SU-DHL-6 (cell line): ENCODE results near the gene TRAF2.

Source experiments
- H2AFZ ChIP-seq: fragments of 200-600 bp; sonication (generic); 2 replicates; pipeline ENCODE4 v1.6.1; 2014; ENCODE audit warnings: low read depth, mild to moderate bottlenecking, moderate library complexity, mixed read lengths, antibody characterized with exemption, low read length; ENCODE audit not compliant: severe bottlenecking
- H3F3A ChIP-seq: fragments of 200-600 bp; shearing (Covaris generic); 2 replicates; pipeline ENCODE4 v1.6.0; 2016; ENCODE audit warnings: antibody characterized with exemption, mild to moderate bottlenecking; ENCODE audit not compliant: insufficient read depth
- H3K27ac ChIP-seq: fragments of 200-600 bp; sonication (generic); 2 replicates; pipeline ENCODE4 v1.5.1; 2016; ENCODE audit warnings: low read depth, mild to moderate bottlenecking, low read length, moderate library complexity, mixed read lengths
- H3K27me3 ChIP-seq: fragments of 200-600 bp; sonication (generic), shearing (Covaris generic); 2 replicates; pipeline ENCODE4 v1.6.0; 2014; ENCODE audit warnings: mild to moderate bottlenecking, low read length
- H3K36me3 ChIP-seq: fragments of 200-600 bp; sonication (generic); 2 replicates; pipeline ENCODE4 v1.6.1; 2014; ENCODE audit warnings: mild to moderate bottlenecking, low read length, mixed read lengths
- H3K4me2 ChIP-seq: fragments of 300-600, 200-600 bp; shearing (Covaris generic), sonication (generic); 2 replicates; pipeline ENCODE4 v1.6.0; 2014; ENCODE audit warnings: low read length, low read depth, mild to moderate bottlenecking; ENCODE audit not compliant: poor library complexity, severe bottlenecking
- H3K4me3 ChIP-seq: fragments of 200-600 bp; sonication (generic); 2 replicates; pipeline ENCODE4 v1.5.1; 2014; ENCODE audit warnings: antibody characterized with exemption, low read length, mild to moderate bottlenecking, mixed read lengths; ENCODE audit not compliant: insufficient read depth, poor library complexity, severe bottlenecking
- H3K79me2 ChIP-seq: fragments of 200-600 bp; sonication (generic); 2 replicates; pipeline ENCODE4 v1.6.1; 2014; ENCODE audit warnings: mild to moderate bottlenecking, low read length, moderate library complexity; ENCODE audit not compliant: insufficient read depth
- H3K9ac ChIP-seq: fragments of 200-600 bp; sonication (generic); 2 replicates; pipeline ENCODE4 v1.7.0; 2014; ENCODE audit warnings: mild to moderate bottlenecking, low read length
- H3K9me2 ChIP-seq: fragments of 200-600 bp; sonication (generic); replicated peaks from 2 replicates; pipeline ENCODE4 v1.6.1; 2014; ENCODE audit warnings: low read length; ENCODE audit not compliant: insufficient read depth
- H3K9me3 ChIP-seq: fragments of 200-600 bp; sonication (generic); 2 replicates; pipeline ENCODE4 v1.6.1; 2014; ENCODE audit warnings: low read length, mixed read lengths; ENCODE audit not compliant: insufficient read depth
- H4K20me1 ChIP-seq: fragments of 200-600 bp; sonication (generic); 2 replicates; pipeline ENCODE4 v1.6.1; 2014; ENCODE audit warnings: low read depth, mild to moderate bottlenecking, antibody characterized with exemption, low read length, moderate library complexity, mixed read lengths
- CTCF ChIP-seq: fragments of 200-600 bp; sonication (generic); IDR thresholded peaks from one replicate; pipeline ENCODE4 v1.5.1; 2017; ENCODE audit warnings: antibody characterized with exemption, mild to moderate bottlenecking, low read length, moderate library complexity; ENCODE audit not compliant: insufficient read depth, poor library complexity, severe bottlenecking
- EZH2phosphoT487 ChIP-seq: fragments of 200-600 bp; sonication (generic), shearing (Covaris generic); conservative IDR thresholded peaks from 2 replicates; pipeline ENCODE4 v1.6.1; 2018; ENCODE audit warnings: mild to moderate bottlenecking, antibody characterized with exemption, low read length, moderate library complexity, mixed read lengths

The TRAF2 gene

GRCh38 chr9:136849038-136849959 is 37.0 kb upstream of the TRAF2 start, which contains the start of gene PHPT1:
Gene PHPT1 (plus strand): TSS chr9:136849409. CDS start chr9:136849431, 22 bp downstream.
- no peak for TF ChIP-seq CTCF
- TF ChIP-seq EZH2phosphoT487, result no peak
- no peaks in the 10 kb centered on the region for H3K27me3 ChIP-seq
- no peaks in the 10 kb centered on the region for H3K9me2 ChIP-seq
- H3K36me3 ChIP-seq, result no peaks in the 10 kb centered on the region
- peak within 1 kb of the TSS; percentile 81 for H2AFZ ChIP-seq
- H4K20me1 ChIP-seq, result no peaks in the 10 kb centered on the region
- H3K9me3 ChIP-seq, result no peaks in the 10 kb centered on the region
- H3K9ac ChIP-seq, result peak within 1 kb of the TSS; percentile 81
- no peaks in the 10 kb centered on the region for H3K79me2 ChIP-seq
- H3F3A ChIP-seq, result no peaks in the 10 kb centered on the region
- peak within 1 kb of the TSS; percentile 58 for H3K4me2 ChIP-seq
- H3K27ac ChIP-seq, result peak within 1 kb of the TSS; percentile 89
- peak within 1 kb of the TSS; percentile 91 for H3K4me3 ChIP-seq

- Histone ChIP-seq H3K27ac (no peak overlapping the region), H3K4me2 (peak overlapping the region; percentile 58), H3K27me3 (no peaks in the 10 kb centered on the region), H3K79me2 (no peaks in the 10 kb centered on the region), H3F3A (no peaks in the 10 kb centered on the region), H3K9me2 (no peaks in the 10 kb centered on the region), H3K4me3 (peak overlapping the region; percentile 91), H4K20me1 (no peaks in the 10 kb centered on the region), H3K36me3 (no peaks in the 10 kb centered on the region), H3K9me3 (no peaks in the 10 kb centered on the region), H2AFZ (no peak overlapping the region), H3K9ac (peak overlapping the region; percentile 81)
- TF ChIP-seq CTCF, result no peak
- TF ChIP-seq EZH2phosphoT487, result no peak
Measured at GRCh38 chr9:136849960-136850865, 36.1 kb upstream of the TRAF2 start.

DNA sequence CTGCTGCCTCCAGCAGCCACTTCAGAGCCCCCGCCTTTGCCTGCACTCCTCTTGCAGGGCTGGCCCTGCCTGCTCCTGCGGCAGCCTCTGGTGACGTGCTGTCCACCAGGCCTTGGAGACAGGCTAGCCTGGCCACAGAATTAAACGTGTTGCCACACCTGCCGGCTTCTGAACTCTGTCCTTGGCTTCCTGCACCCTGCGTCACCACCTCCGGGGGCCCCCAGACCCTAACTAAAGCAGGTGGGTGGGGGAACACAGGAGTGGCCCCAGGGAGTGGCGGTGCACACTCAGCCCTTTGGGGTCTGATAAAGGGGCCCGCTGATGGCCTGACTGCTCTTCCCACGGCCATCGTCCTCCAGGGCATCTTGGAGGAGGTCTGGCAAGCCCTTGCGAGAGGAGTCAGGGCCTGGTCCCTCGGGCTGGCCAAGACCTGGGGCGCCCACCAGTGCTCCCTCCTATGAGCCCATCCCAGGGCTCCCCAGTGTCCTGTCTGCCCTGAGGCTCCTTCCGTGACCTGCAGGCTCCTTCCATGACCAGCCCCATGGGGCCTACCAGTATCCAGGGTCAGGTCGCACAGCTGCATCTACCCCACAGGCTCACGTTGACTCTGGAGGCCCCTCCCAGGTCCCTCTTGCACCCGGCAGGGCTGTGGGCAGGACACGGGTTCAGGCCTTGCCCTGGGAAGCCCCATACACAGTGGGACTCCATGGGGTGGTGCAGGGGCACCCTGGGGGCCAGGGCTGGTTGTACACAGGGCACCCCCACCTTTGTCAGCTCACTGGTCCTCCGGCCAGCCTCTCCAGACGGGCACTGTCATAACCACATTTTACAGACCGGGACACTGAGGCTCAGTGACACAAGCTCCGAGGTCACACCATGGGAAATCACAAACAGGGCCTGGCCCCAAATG is 35.2 kb upstream of the TRAF2 start:
- no peak overlapping the region for H3K4me3 ChIP-seq
- H3K27ac ChIP-seq, result no peak overlapping the region
- no peaks in the 10 kb centered on the region for H3F3A ChIP-seq
- H3K36me3 ChIP-seq, result no peaks in the 10 kb centered on the region
- no peak for TF ChIP-seq EZH2phosphoT487
- TF ChIP-seq CTCF, result no peak
- H3K79me2 ChIP-seq, result no peaks in the 10 kb centered on the region
- no peaks in the 10 kb centered on the region for H4K20me1 ChIP-seq
- H3K9ac ChIP-seq, result no peak overlapping the region
- no peak overlapping the region for H3K4me2 ChIP-seq
- H3K9me3 ChIP-seq, result no peaks in the 10 kb centered on the region
- H2AFZ ChIP-seq, result no peak overlapping the region
- H3K27me3 ChIP-seq, result no peaks in the 10 kb centered on the region
- no peaks in the 10 kb centered on the region for H3K9me2 ChIP-seq
